HG02763 (cell line): ENCODE data around the gene HOXA6.

Source experiments
- ATAC-seq: cut with Tn5 transposase; IDR thresholded peaks from one replicate; pipeline ENCODE4 v1.9.1; 2021; ENCODE audit warnings: mild to moderate bottlenecking, moderate library complexity; ENCODE audit not compliant: unreplicated experiment

Gene HOXA6

DNA sequence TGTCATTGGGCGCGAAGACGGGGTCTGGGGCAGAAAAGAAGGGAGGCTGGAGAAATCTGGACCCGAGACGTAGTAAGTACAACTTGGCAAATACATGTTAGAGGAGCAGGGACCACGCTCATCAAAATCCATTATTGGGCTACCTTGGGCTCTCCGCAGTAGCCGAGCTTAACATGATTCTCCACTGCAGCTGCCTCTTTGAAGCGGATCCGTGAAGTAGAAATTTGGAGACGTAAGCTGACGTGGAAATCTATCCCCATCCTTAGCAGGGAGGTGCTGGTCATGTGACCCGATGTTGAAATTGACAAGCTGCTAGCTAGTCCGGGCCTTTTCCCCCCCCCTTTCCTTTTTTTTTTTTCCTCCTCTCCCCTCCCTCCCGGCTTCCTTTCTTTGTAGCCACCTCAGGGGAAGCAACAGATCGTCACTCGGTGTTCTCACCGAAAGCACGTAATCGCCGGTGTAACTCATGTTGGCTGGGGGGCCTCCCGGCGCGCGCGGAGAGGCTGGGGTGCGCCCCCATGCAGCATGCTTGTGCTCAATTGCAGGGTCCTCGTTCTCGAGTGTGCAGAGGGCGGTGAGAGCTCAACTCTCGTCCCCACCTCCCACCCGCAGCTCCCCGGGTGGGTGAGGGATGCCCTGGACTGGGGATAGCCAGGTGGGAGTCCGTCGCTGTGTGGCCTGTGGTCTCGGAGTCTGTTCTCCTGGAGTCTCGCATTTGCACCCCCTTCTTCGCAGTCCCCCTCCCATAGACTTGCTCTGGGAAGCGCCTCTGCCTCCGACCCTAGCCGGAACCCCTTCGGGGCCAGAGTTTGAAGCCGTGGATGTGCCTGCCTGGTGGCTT is 37.7 kb upstream of the HOXA6 start, which contains the start of gene HOXA11:
Gene HOXA11, minus strand, starts transcription at position 220 of the 841 bp plus-strand sequence. Its CDS starts 88 bp downstream, at position 132.
- no peak for ATAC-seq

DNA sequence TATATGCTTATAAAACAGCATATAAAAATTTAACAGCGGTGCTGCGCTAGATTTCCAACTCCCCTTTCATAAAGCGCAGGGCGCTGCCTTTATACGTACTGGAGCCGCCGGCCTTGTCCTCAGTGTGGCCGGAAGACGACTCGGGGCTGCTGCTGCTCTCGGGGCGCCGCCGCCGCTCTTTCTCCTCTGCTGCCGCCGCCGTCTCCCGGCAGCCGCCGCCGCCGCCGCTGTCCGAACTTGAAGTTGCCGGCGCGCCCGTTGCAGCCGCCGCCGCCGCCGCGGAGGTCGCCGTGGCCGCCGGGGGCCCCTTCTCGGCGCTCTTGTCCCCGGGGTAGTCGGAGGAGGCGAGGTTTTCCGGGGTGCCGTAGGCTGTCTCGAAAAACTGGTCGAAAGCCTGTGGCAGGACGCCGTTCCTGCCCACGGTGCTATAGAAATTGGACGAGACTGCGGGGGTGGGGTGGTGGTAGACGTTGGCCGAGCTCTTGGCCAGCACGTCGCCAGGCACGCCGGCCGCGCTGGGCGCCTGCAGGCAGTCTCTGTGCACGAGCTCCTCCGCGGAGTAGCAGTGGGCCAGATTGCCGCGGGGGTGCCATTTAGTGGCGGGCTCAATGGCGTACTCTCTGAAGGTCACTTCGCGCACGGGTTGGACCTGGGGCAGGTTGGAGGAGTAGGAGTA is 36.9 kb upstream of the HOXA6 start:
- no peak for ATAC-seq

DNA sequence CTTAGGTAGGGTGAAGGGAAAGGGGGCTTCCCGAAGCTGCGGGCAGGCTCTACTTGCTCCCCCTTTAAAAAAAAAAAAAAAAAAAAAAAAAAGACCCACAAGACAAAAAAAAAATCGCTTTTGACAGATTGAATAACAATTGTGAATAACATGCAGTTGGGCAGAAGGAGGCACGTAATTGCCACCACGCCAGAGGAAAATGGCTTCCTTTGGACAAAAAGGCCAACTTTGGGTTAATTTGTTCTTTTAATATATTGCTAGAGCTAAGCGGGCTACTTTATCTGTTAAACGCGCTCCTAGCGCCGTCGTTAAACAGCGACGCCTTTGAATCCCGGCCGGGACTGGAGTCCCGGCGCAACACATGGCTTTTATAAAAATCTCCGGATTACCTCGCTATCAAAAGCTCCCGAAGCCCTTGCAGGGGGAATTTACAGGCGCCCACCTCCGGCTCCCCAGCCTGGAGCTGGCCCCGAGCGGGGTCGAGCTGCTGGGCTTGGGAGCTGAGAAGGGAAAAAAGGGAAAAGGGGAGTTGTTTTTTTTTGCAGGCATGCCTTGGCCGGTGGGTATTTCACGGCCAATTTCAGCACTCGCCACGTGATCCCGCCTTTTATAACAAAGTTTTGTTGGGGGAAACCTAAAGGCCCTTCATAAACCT is 36.2 kb upstream of the HOXA6 start:
- no peak for ATAC-seq

DNA sequence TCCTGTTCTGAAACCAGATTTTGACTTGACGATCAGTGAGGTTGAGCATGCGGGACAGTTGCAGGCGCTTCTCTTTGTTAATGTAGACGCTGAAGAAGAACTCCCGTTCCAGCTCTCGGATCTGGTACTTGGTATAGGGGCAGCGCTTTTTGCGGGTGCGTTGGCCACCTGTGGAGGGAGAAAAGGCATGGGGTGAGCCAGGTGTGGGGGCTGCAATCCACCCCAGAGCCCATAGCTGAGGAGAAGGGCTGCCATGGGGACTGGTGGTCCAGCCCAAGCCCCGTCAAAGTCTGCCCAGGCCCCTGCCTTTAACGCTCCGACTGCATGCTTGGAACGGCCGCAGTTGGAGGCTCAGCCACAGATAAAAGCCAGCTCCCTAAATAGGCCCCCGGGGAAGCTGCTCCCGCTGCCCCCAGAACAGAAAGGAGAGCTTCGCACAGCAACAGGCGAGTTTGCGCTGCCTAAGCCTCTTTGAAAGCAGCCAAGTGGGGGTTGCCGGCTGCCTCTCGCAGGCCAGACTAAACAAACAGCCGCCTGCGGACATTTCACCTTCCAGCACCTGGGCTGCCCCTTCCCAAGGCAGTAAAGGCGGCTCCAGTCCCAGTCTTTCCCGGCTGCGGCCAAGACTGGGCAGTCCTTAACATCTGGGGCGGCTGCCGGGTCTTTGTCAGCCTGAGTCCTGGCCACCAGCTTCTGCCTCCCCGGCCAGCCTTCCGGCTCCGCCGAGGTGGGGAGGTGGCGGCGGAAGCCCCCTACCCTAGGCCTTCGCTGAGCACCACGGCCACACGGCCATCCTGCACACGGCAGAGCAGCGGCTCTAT is 35.5 kb upstream of the HOXA6 start:
- no peak for ATAC-seq

DNA sequence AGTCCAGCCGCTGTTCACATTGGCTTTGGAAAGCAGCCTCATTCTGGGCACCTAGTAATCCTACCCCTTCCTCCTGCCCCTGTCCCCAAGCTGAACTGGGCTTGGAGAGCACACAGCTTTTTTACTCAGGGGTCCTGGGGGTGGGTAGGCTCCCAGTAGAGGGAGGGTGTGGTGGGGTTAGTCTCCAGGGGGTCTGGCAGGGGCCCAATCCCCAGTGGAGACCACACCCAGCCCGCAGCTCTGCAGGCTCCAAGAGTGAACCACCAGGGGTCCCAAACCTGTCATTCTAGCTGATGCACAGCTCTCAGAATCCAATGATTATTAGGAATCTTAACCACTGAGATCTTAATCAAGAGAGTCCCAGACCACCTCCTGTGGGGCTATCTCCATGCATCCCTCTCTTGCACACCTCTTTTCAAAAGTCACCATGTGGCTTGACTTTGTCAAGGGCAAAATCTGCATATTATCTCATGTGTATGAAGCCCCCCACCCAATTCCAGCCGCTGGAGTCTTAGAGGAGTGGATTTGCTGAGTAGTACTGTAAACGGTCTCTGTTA is 34.8 kb upstream of the HOXA6 start:
- no peak for ATAC-seq

DNA sequence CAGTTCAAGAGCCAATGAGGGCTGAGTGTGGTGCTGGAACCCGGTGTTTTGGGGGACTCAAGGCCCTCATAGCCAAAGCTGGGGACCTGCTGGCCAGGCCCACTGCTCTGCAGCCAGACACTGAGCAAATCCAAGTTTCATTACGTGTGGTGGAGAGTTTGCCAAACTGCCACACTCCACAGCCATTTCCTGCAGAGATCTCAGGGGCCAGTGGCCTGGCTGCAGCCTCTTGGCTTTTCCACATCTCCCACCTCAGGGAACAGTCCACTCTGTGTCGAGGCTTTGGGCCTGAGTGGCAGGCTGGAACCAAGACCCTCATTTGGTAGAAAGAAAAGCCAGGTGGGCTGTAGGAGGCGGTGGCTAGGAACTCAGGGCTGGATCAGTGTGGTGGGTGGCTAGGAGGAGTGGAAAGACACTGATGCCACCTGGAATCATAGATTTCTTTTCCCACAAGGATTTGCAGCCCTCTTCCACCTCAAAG is 34.3 kb upstream of the HOXA6 start:
- no peak for ATAC-seq

DNA sequence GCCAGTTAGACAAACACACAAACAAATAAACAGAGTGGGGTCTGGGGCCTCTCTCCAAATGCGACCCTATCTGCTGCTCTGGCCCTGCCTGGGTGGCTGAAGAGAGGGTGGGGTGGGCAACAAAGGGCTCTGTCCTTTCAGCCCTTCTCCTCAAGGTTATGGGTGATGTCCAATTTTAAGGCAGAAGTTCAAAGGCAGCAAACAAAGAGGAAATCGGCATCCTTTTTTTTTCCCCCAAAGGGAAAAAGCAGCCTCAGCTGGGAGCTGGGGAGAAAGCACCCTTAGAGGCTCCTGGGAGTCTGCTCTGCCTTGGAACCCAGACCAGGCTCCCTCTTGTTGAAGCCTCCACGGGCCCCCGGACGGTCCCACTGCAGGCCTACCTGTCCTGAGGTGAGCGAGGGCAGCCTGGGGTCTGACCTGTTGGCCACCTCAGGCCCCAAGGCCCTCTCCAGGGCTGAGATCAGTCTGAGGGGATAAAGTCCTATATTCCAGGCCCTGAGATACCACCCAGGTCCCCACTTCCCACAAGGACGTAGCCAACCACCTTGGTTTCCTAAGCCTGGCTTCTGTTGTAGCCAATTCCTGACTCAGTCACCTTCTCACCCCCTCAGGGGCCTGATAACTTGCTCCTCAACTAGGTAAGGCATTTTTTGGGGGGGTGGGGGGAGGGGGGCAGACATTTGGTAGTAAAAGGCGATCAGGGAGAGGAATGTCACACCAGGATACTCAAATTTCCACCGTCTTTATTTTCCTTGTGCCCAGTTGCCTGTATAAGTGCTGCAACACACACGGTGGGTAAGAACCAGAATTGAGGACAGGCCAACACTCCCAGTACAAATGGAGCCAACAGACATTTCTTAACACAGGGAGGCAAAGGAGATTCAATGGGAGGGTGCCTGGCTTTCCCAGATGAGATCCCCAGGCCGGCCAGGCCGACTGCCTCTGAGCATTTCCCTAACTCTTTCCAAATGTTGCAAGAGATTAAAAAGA is 33.2 kb upstream of the HOXA6 start:
- ATAC-seq, result no peak

DNA sequence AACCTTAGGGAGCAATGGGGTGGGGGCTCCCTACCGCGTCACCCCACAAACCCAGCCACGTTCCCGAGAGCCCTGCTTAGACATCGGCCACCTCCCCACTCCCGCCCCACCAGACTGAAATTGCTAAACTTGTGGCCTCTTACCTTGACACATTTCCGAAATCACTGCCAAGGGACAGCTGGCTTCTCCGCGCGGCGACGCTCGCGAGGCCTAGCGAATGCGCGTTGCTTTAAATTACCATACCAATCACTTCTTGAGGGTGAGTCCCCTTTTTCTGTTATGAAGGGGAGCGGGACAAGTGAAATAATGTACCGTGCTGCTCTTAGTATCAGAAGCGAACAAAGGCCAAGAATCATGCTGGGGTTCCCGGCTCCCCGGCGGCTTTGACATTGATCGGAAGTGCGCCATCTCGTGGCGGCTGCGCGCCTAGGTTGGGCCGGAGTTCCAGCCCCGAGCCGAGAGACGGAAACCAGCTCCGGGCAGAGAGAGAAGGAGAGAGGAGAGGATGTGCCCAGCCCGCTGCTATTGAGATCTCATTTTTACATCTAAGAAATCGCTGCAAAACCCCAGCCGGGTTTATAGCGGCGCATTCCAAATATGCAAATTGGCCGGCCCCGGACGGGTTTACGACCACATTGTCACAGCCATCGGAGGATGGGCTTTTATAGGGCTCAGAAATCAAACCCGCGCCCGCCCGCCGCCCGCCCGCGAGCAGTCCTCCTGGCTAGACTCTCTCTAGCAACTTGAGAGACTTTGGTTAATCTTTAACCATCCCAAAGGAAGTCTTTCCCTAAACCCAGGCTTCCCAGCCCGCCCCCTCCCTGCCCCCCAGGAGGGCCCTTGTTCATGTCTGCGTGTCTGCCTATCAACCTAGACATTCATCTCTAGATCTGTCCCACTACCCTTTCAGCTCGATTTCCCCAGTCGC is 32.2 kb upstream of the HOXA6 start:
- no peak for ATAC-seq

DNA sequence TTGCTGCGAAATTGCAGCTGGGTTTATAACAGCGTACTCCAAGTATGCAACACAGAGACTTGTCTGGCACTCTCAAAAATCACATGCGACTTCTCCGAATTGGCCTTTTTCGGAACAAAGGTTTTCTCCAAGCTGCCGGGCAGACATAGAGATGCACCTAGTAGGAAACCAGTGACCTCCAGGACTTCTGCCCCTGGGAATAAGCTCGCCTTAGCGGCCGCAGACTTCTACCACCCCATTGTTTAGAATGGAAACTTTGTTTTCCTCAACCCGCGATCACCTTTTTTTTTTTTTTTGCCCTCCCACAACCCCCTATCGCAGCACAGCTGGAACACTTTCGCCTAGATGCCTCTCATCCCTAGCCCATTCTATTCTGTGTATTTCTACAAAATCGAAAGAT is 31.5 kb upstream of the HOXA6 start:
- no peak for ATAC-seq

DNA sequence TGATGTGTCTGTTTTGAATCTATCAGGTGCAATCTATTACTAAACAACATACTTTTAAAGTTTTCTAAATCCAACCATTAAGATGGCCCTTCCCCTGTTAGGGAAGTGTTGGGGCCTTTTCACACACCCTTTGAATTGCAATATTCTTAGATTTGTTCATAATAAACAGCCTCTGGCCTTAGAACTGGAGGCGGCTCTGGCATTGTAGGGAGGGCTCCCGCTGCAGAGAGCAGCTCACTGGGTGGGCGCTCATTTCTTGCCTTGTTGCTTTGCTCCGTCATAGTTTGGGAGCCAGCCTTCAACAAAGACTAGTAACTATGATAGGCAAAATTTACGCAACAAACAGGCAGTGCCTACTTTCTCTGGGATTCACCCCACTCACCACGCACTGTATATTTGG is 30.8 kb upstream of the HOXA6 start:
- ATAC-seq, result no peak

DNA sequence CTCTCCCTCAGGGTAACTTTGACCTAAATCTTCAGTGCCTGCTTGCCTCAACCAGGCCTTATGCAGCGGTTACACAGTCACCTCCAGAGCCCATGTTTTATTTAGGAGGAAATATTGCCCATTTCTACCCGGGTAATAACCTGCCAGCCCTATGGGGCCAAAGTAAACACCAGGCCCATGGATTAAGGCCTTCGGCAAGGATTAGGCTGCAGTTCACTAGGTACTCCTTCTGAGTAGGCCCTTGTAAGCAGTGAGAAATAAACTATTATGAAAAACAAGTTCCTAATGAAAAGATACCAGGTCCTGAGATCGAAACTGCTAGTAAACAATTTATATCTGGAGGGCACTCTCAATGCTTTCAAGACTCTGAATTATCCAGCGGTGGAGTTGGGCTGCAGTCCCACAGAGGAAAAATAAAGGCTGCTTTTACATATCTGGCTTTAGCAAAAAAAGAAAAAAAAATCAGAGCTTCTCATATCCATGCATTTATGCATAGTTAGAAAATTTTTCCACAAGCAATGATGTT is 30.3 kb upstream of the HOXA6 start:
- ATAC-seq, result no peak

DNA sequence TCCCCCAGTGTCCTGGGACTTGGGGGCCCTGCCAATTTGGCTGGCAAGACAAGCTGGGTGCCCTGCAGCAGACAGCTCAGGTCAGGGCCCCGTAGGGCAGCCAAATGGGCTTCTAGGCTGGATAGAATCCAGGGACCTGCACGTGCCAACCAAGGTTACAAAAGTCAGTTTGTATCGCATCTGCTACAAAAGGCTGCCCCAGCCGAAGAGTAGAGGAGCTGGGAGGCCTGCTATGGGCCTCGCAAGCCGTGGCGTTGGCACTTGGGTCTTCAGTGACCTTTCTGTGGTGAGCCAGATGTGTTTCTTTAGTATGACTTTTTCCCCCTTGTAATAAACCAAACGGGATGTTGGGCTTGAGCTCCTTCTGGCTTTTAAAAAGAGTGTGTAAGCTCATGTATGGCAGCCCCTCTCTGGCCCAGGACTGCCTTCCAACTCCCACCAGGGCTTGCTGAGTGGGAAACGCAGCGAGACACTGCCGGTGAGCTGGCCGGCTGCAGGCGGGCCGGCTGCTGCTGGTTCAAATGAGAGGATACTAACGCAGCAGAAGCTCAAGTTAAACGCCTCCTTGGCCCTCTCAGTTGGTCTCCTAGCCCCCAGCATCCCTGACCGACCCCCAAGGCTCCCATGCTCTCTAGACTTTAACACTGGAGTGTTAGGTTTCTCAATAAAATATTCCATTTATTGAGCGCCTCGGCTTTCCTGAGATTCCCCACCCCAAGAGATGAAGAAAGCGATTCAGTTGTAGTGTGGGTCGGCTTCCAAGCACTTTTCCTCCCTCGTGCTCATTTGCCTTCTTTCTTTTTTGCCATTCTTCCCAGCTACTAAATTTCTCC is 29.6 kb upstream of the HOXA6 start:
- no peak for ATAC-seq

DNA sequence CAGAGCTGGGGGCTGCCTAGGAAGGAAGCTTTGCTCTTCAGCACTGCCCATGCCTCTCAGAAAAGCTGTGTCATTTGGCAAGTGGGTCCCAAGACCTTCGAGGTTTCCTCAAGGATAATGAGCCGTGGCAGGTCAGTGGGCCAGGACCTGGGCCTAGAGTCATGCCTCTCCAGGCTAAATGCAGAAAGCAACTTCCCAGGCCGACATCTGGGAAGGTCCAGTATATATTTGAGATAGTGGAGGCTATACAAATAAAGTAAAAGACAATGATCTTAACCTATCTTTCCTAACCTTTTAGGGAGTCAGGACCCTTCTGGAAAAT is 28.9 kb upstream of the HOXA6 start:
- ATAC-seq, result no peak

DNA sequence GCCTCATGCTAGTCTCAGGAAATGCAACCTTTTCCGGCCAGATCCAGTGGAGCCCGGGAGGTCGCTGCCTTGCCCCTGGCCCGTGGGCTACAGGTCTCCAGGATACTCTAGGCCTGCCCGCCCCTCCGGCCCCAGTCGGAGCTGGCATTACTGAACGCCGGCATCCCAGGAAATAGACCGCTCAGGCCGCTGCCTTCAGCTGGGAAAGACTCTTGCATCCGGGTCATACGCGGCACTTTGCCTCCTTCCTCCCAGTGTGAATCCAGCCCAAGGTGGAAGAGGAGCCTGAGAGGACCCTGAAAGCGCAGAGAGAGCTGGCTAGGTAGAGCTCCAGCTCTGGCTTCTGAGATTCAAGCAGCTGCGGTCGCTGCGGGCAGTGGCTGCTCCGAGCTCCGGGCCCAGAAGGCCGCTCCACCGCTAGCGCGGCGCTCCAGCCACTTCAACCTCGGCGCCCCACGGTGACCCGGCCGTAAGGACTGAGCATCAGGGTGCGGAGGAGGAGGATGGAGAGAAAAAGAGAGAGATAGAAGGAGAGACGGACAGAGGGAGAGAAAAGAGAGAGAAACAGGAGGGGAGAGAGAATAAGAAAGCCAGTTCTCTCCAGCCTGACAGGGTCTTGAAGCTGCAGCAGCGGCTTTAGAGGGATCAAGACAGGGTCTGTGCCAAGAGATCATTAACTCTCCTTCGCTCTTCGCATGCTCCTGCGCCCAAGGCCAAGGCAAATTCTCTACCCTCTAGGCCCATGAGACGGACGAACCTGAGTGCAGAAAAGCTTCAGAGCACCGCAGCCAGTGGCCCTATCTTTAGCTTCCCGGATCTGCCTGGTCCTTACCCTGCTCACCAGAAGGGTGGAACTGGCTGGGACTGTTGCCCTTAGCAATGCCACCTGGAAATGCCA is 28.3 kb upstream of the HOXA6 start:
- ATAC-seq, result no peak

DNA sequence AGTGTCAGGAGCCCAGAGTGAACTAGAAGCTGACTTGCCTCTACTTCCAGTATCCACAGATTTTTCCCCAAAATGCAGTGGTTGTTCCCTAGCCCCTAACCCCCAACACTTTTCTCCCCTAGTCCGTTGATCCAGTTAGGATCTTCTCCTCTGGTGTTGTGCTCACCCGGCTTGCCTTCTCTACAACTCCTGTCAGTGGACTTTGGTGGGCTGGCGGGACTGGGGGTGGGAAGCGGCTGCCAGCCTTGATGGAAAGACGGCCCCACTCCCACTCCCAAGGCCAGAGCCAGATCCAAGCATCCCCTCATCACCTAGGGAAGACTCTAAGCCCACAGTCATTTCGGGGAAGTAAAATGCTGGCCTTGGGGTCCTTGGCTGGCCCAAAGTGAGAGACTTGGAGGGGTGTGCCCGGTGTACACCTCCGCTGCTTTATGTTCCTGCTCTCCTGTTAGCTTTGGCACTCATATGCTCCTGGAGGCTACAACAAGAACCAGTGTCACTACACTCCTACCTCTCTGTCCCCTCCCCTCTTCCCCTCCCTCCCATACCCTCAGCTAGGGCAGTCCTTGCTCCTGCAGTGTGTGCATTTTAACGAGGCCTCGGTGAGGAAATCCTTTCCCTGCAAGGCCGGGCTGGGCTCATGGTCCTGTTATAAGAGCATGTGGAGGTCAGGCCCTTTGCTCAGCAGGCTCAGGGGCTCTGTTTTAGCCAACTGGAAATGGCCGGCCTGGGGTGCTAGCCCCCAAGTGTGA is 27.5 kb upstream of the HOXA6 start:
- no peak for ATAC-seq
